Measurements from ENCODE around the gene FAF2. TPM values are rescaled to one million over a fixed set of nuclear protein-coding genes. Genes with fewer than 3 reads are reported as not detected.
A peak's percentile ranks its signal among the peaks of the same experiment; 100 is the strongest.

Gene FAF2
- total RNA-seq, 1 experiment from 2014 or later = 44.4 TPM

DNA sequence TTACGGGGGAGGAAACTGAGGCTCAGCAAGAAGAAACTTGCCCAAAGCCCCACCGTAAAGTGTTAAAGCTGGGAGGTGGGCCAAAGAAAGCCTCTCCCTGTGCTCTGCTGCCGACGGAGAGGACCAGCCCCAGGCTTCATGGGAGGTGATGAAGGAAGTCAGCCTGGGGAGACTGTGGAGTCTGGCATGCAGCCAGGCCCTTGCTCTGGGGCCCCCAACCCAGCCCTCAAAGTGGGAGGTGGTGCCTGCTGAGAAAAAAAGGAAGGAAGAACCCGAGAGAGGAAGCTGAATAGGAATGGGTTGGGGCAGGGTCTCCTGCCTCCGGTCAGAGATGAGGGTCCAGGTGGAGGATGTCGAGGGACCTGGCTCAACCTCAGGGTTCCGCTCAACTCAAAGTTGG is 85.2 kb downstream of the FAF2 start:
- no peak overlapping the region for H2BK12ac ChIP-seq (ENCODE audit: insufficient read length, low read depth, low read length)
- H3K14ac ChIP-seq (ENCODE audit: insufficient read depth, low read length) = no peak overlapping the region
- H3K9me3 ChIP-seq (ENCODE audit: control insufficient read depth, low read depth, low read length) = no peaks in the 10 kb centered on the region
- H2AFZ ChIP-seq (ENCODE audit: low read length) = no peak overlapping the region
- H3K23ac ChIP-seq (ENCODE audit: insufficient read length, low read depth, low read length) = no peak overlapping the region
- TF ChIP-seq, protein P1, sequence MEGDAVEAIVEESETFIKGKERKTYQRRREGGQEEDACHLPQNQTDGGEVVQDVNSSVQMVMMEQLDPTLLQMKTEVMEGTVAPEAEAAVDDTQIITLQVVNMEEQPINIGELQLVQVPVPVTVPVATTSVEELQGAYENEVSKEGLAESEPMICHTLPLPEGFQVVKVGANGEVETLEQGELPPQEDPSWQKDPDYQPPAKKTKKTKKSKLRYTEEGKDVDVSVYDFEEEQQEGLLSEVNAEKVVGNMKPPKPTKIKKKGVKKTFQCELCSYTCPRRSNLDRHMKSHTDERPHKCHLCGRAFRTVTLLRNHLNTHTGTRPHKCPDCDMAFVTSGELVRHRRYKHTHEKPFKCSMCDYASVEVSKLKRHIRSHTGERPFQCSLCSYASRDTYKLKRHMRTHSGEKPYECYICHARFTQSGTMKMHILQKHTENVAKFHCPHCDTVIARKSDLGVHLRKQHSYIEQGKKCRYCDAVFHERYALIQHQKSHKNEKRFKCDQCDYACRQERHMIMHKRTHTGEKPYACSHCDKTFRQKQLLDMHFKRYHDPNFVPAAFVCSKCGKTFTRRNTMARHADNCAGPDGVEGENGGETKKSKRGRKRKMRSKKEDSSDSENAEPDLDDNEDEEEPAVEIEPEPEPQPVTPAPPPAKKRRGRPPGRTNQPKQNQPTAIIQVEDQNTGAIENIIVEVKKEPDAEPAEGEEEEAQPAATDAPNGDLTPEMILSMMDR (conservative IDR thresholded peaks at IDR 0.05) = no peak
- Mint-ChIP-seq H3K27me3 (ENCODE audit: low read depth) (no peaks in the 10 kb centered on the region), H3K9me3 (no peaks in the 10 kb centered on the region), H3K36me3 (ENCODE audit: insufficient read depth in 1 of 3, low read depth in 3 of 3) (peaks cover 26 to 58% (median 57%) of the 10 kb centered on the region in 3 experiments), H3K4me1 (peaks cover 29 to 31% of the 10 kb centered on the region in 2 experiments), H3K4me3 (peak overlapping the region; percentile 26 to 53; a peak in 3 of 5 replicates), H3K27ac (peak overlapping the region; percentile 39 to 80 (median 67); a peak in 5 of 7 replicates)
- H3K9ac ChIP-seq (ENCODE audit: extremely low read depth, insufficient read length, low read length) = no peak overlapping the region
- no peak overlapping the region for H4K91ac ChIP-seq (ENCODE audit: insufficient read length, low read depth, low read length)
- no peak overlapping the region for H2BK120ac ChIP-seq (ENCODE audit: low read depth, low read length, poor library complexity, severe bottlenecking)
- peaks cover 3% of the 10 kb centered on the region for H3K79me1 ChIP-seq (ENCODE audit: insufficient read depth, low read depth, low read length, poor library complexity, severe bottlenecking)
- peaks cover 38% of the 10 kb centered on the region for H3K79me2 ChIP-seq (ENCODE audit: insufficient read depth, low read length)
- H2BK20ac ChIP-seq (ENCODE audit: low read depth, low read length, poor library complexity, severe bottlenecking) = no peak overlapping the region
- no peak overlapping the region for H3K4ac ChIP-seq (ENCODE audit: low read depth, low read length)
- H4K20me1 ChIP-seq (ENCODE audit: control insufficient read depth, insufficient read depth, insufficient read length) = peaks cover 2% of the 10 kb centered on the region
- H3K4me1 ChIP-seq (ENCODE audit: insufficient read depth, low read length) = no peaks in the 10 kb centered on the region; the same call in 1 of the 2 replicates
- no peak overlapping the region for H3K27ac ChIP-seq (ENCODE audit: insufficient read length, low read depth, low read length)
- H2BK5ac ChIP-seq (ENCODE audit: insufficient read length, low read length) = no peak overlapping the region
- no peak overlapping the region for H3T11ph ChIP-seq (ENCODE audit: low read length)
- H4K8ac ChIP-seq (replicated peaks; ENCODE audit: insufficient read length, low read depth, low read length) = no peak overlapping the region
- no peak overlapping the region for H3K56ac ChIP-seq (ENCODE audit: insufficient read length, low read depth, low read length)
- peaks cover 11% of the 10 kb centered on the region for H3K23me2 ChIP-seq (ENCODE audit: insufficient read length, low read depth, low read length, poor library complexity, severe bottlenecking)
- no CpG with 5 or more reads among the region's 8 CpGs for WGBS (ENCODE audit: extremely low coverage, insufficient read length, low lambda C conversion rate)
- no peak overlapping the region for H4K5ac ChIP-seq (ENCODE audit: insufficient read length, low read depth, low read length)
- no peak overlapping the region for H3K4me2 ChIP-seq (ENCODE audit: insufficient read depth, insufficient read length, low read length)
- no peaks in the 10 kb centered on the region for H3K27me3 ChIP-seq (ENCODE audit: insufficient read depth, low read length)
- DNase-seq = no peak
- H2AK5ac ChIP-seq (ENCODE audit: insufficient read length, low read length) = no peak overlapping the region
- H3K18ac ChIP-seq (ENCODE audit: insufficient read length, low read depth, low read length) = no peak overlapping the region
- H2BK15ac ChIP-seq (ENCODE audit: low read depth, low read length) = no peak overlapping the region

Data from H9 (cell line).